HFF-Myc (cell line): ENCODE results near the gene PLCL1.
"Not testable (repeated sequence)": the region's sequence is repeated elsewhere in the genome, so short reads cannot be mapped to it uniquely, and the experiment has no call there.

Experiments used
- DNase-seq: peaks from one replicate; pipeline ENCODE4 v3.0.0-alpha.2; 2011; ENCODE audit warnings: low read depth; ENCODE audit errors: extremely low read depth
- H3K4me3 ChIP-seq: replicated peaks from 2 replicates; pipeline ENCODE4 v1.5.1; 2011; ENCODE audit warnings: low read depth, mild to moderate bottlenecking, control low read depth, low read length
- CTCF ChIP-seq: IDR thresholded peaks from 2 replicates; pipeline ENCODE4 v1.5.1; 2012; ENCODE audit warnings: mild to moderate bottlenecking, low read depth, low read length, control low read depth; ENCODE audit errors: missing control alignments

The PLCL1 gene

DNA sequence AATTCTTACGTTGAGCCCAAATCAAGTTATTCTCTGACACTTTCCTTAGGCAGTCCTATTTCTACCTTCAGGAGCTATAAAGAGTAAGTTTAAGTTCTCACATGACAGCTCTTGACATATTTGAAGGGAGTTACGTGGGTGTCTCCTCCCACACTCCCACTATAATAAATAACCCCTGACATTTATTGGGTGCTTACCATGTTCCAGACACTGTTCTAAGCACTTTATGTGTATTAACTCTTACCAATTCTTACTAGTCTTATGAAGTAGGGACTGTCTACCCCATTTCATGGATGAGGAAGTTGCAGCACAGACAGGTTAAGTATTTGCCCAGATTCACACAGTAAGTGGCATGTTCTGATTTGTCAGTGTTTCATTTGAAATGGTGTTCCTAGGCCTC, 17.9 kb downstream of the PLCL1 start:
- TF ChIP-seq CTCF, result no peak
- no peak overlapping the region for H3K4me3 ChIP-seq
- DNase-seq, result no peak

- DNase-seq, result no peak
- no peak for TF ChIP-seq CTCF
- H3K4me3 ChIP-seq, result no peak overlapping the region
Measured at GRCh38 chr2:197827618-197828017, 23.2 kb downstream of the PLCL1 start.

GRCh38 chr2:197828464-197829135, 24.2 kb downstream of the PLCL1 start:
- no peak overlapping the region for H3K4me3 ChIP-seq
- no peak for TF ChIP-seq CTCF
- DNase-seq, result no peak

DNA sequence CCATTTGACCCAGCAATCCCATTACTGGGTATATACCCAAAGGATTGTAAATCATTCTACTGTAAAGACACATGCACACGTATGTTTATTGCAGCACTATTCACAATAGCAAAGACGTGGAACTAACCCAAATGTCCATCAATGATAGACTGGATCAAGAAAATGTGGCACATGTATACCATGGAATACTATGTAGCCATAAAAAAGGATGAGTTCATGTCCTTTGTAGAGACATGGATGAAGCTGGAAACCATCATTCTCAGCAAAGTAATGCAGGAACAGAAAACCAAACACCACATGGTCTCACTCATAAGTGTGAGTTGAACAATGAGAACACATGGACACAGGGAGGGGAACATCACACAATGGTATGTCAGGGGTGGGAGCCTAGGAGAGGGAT, 30.4 kb downstream of the PLCL1 start:
- DNase-seq, H3K4me3 ChIP-seq: not testable (repeated sequence)

- TF ChIP-seq CTCF, result no peak
- DNase-seq, result no peak
- no peak overlapping the region for H3K4me3 ChIP-seq
Measured at GRCh38 chr2:197835293-197835692, 30.9 kb downstream of the PLCL1 start.

DNA sequence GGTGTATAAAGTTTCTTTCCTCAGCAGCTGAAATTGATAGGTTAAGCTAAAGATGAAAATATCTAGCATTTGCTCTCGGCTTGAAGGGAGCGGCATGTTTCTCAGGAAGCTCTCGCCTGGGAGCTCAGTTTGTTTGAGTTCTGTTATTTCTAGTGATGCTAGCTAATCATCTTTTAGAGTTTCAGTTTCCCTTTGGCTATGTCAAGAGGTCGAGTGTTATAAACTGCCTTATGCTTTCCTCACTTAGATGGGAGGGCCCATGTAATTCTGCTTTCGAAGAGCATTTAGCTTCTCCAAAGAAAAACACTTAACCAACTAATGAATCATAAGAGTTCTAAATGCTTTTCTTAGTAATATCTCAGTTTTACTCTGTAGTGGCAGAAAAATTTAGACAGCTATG, 33.6 kb downstream of the PLCL1 start:
- H3K4me3 ChIP-seq, result no peak overlapping the region
- no peak for TF ChIP-seq CTCF
- no peak for DNase-seq

DNA sequence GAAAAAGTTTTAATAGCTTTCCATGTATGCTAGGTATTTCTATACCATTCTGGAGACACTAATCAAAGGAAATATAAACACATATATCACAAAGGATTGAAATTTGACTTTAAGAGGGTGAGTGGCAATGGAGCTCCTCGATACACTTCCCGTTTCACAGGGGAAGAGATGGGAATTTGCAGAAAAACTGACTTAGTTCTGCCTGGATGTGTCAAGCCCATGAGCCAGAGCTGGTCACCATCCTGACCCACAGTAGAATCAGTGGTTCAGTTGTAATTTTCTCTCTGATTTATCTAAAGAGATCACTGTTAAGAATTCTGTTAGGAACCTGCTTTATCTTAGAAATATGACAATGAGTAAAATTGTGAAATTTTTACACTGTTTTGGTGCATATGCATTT, 34.2 kb downstream of the PLCL1 start:
- no peak for TF ChIP-seq CTCF

More for the DNA sequence above, 34.2 kb downstream of the PLCL1 start:
- no peak overlapping the region for H3K4me3 ChIP-seq
- DNase-seq, result no peak
